ENCODE measurements around the gene VANGL1.

The VANGL1 gene

GRCh38 chr1:115726161-115726560 is 84.4 kb downstream of the VANGL1 start:
- H3K9me3 ChIP-seq (replicated peaks; ENCODE audit: insufficient read depth, low read length): no peaks in the 10 kb centered on the region
- H3K36me3 ChIP-seq (replicated peaks; ENCODE audit: insufficient read depth, low read length): no peaks in the 10 kb centered on the region
- H3K9me2 ChIP-seq (replicated peaks; ENCODE audit: insufficient read depth, low read length): no peaks in the 10 kb centered on the region
- no peak overlapping the region for H2AFZ ChIP-seq (ENCODE audit: low read length)
- TF ChIP-seq EZH2 (optimal IDR thresholded peaks at IDR 0.05; ENCODE audit: low read depth, low read length) (no peak), CTCF (IDR thresholded peaks at IDR 0.05; ENCODE audit: low read length) (no peak), EZH2phosphoT487 (IDR thresholded peaks at IDR 0.05; ENCODE audit: low read length) (no peak)
- no peaks in the 10 kb centered on the region for H3K27me3 ChIP-seq (replicated peaks; ENCODE audit: insufficient read depth, low read length)
- H3K4me1 ChIP-seq (ENCODE audit: low read length): no peaks in the 10 kb centered on the region
- no peak overlapping the region for H3K4me3 ChIP-seq (ENCODE audit: low read length)
- no peak overlapping the region for H3K27ac ChIP-seq (ENCODE audit: low read length)
- H3K79me2 ChIP-seq (ENCODE audit: low read length): no peaks in the 10 kb centered on the region
- DNase-seq: no peak
- no peaks in the 10 kb centered on the region for H4K20me1 ChIP-seq (ENCODE audit: insufficient read depth, low read length)
- H3K4me2 ChIP-seq (ENCODE audit: low read depth, low read length): no peak overlapping the region
- H3F3A ChIP-seq (ENCODE audit: insufficient read depth, low read length): no peaks in the 10 kb centered on the region
- H3K9ac ChIP-seq (ENCODE audit: low read length): no peak overlapping the region

- Histone ChIP-seq H3K9me2 (replicated peaks; ENCODE audit: insufficient read depth, low read length) (no peaks in the 10 kb centered on the region), H3K4me1 (ENCODE audit: low read length) (no peaks in the 10 kb centered on the region), H2AFZ (ENCODE audit: low read length) (no peak overlapping the region), H3K36me3 (replicated peaks; ENCODE audit: insufficient read depth, low read length) (no peaks in the 10 kb centered on the region), H3K9me3 (replicated peaks; ENCODE audit: insufficient read depth, low read length) (no peaks in the 10 kb centered on the region), H3K4me3 (ENCODE audit: low read length) (no peak overlapping the region), H3K27ac (ENCODE audit: low read length) (no peak overlapping the region), H3K79me2 (ENCODE audit: low read length) (no peaks in the 10 kb centered on the region), H4K20me1 (ENCODE audit: insufficient read depth, low read length) (no peaks in the 10 kb centered on the region), H3K4me2 (ENCODE audit: low read depth, low read length) (no peak overlapping the region), H3K9ac (ENCODE audit: low read length) (no peak overlapping the region), H3F3A (ENCODE audit: insufficient read depth, low read length) (no peaks in the 10 kb centered on the region), H3K27me3 (replicated peaks; ENCODE audit: insufficient read depth, low read length) (no peaks in the 10 kb centered on the region)
- no peak for DNase-seq
- TF ChIP-seq EZH2phosphoT487 (IDR thresholded peaks at IDR 0.05; ENCODE audit: low read length): no peak
- TF ChIP-seq EZH2 (optimal IDR thresholded peaks at IDR 0.05; ENCODE audit: low read depth, low read length): no peak
- TF ChIP-seq CTCF (IDR thresholded peaks at IDR 0.05; ENCODE audit: low read length): no peak
These were observed 84.8 kb downstream of the VANGL1 start for GRCh38 chr1:115726570-115726969.

GRCh38 chr1:115727706-115728249 is 86.0 kb downstream of the VANGL1 start:
- Histone ChIP-seq H3K9me2 (replicated peaks; ENCODE audit: insufficient read depth, low read length) (no peaks in the 10 kb centered on the region), H3K9ac (ENCODE audit: low read length) (no peak overlapping the region), H3K4me2 (ENCODE audit: low read depth, low read length) (no peak overlapping the region), H3F3A (ENCODE audit: insufficient read depth, low read length) (no peaks in the 10 kb centered on the region), H3K36me3 (replicated peaks; ENCODE audit: insufficient read depth, low read length) (no peaks in the 10 kb centered on the region), H2AFZ (ENCODE audit: low read length) (no peak overlapping the region), H3K27ac (ENCODE audit: low read length) (no peak overlapping the region), H4K20me1 (ENCODE audit: insufficient read depth, low read length) (no peaks in the 10 kb centered on the region), H3K9me3 (replicated peaks; ENCODE audit: insufficient read depth, low read length) (no peaks in the 10 kb centered on the region), H3K4me1 (ENCODE audit: low read length) (no peaks in the 10 kb centered on the region), H3K79me2 (ENCODE audit: low read length) (no peaks in the 10 kb centered on the region), H3K27me3 (replicated peaks; ENCODE audit: insufficient read depth, low read length) (no peaks in the 10 kb centered on the region), H3K4me3 (ENCODE audit: low read length) (no peak overlapping the region)
- DNase-seq: no peak
- TF ChIP-seq CTCF (IDR thresholded peaks at IDR 0.05; ENCODE audit: low read length) (no peak), EZH2 (optimal IDR thresholded peaks at IDR 0.05; ENCODE audit: low read depth, low read length) (no peak), EZH2phosphoT487 (IDR thresholded peaks at IDR 0.05; ENCODE audit: low read length) (no peak)
